Stimulated activated CD4-positive, alpha-beta T cell treated with anti-CD3 and anti-CD28 coated beads, TNF-alpha, amount 100 ng/mL, for 24 hours (primary cell): ENCODE results near the gene SPOCK1.
"Not testable (repeated sequence)": the region's sequence is repeated elsewhere in the genome, so short reads cannot be mapped to it uniquely, and the experiment has no call there.

Experiments used
- DNase-seq, 3 experiments: peaks; one replicate each; pipeline ENCODE4 v3.0.0-alpha.2; 2020; ENCODE audit warnings: low read depth in 3 of 3

SPOCK1 gene

DNA sequence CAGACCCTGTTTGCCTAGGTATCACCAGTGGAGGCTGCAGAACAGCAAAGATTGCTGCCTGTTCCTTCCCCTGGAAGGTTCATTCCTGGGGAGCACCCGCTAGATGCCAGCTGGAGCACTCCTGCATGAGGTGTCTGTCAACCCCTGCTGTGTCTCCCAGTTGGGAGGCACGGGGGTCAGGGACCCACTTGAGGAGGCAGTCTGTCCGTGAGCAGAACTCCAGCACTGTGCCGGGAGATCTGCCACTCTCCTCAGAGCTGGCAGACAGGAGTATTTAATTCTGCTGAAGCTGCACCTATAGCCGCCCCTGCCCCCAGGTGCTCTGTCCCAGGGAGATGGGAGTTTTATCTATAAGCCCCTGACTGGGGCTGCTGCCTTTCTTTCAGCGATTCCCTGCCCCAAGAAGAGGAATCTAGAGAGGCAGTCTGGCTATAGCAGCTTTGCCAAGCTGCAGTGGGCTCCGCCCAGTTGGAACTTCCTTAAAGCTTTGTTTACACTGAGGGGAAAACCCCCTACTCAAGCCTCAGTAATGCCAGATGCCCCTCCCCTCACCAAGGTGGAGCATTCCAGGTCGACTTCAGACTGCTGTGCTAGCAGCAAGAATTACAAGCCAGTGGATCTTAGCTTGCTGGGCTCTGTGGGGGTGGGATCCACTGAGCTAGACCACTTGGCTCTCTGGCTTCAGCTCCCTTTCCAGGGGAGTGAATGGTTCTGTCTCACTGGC lies 545.6 kb downstream of the SPOCK1 start:
- not testable (repeated sequence) for DNase-seq

DNA sequence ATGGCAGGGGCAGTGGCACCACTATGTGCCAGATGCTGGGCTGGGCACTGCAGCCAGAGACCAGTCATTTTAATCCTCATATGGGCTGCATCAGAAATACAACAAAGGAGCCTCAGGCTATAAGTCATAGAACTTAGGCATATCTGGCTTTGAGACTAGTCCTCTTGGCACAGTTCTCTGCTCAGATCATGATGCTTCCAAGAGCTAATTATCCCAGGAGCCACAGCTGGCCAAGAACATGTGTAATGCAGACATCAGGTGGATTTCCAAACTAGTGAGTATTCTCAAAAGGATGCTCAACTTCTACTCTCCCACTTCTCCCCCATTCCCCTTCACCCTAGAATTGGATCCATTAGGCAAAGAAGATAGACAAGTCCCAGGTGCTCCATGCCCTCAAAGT lies 571.6 kb downstream of the SPOCK1 start:
- no peak for DNase-seq

DNA sequence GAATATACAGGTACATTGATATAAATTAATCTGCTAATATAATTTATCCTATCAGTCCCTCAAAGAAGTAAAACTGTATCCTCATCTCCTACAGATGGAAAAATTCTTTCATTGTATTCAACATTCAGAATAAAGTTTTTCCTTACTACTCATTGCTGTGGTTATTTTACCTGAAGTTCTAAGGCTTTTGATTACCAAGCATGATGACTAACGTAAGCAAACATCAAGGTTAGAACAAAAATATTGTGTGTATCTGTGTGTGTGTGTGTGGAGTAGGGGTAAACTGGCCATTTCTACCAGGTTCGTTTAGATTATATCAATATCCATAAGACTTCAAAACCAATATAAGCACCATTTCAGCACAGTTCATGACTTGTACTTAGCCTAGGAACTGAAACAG lies 573.1 kb downstream of the SPOCK1 start:
- no peak for DNase-seq
